Immature natural killer cell (primary cell): ENCODE measurements around the gene BTBD19. TPM values are rescaled to one million over a fixed set of nuclear protein-coding genes. Genes with fewer than 3 reads are reported as not detected.
A peak's percentile ranks its signal among the peaks of the same experiment; 100 is the strongest.
"Not testable (repeated sequence)": the region's sequence is repeated elsewhere in the genome, so short reads cannot be mapped to it uniquely, and the experiment has no call there.

Source experiments
- DNase-seq, 3 donors: peaks; one replicate each; pipeline ENCODE4 v3.0.0; 2022; ENCODE audit warnings: mixed read lengths in 1 of 3
- H3K27ac Mint-ChIP-seq, 6 donors: one replicate each; pipeline ENCODE4 v1.8.0; 2020; ENCODE audit warnings: mixed read lengths in 6 of 6, mild to moderate bottlenecking in 5 of 6, inconsistent platforms in 4 of 6, moderate library complexity in 3 of 6
- H3K27me3 Mint-ChIP-seq, 3 donors: one replicate each; pipeline ENCODE4 v1.8.0; 2020 to 2021; ENCODE audit warnings: low read depth in 3 of 3, mild to moderate bottlenecking in 3 of 3, mixed read lengths in 3 of 3, moderate library complexity in 3 of 3, inconsistent platforms in 1 of 3
- H3K36me3 Mint-ChIP-seq, 3 donors: one replicate each; pipeline ENCODE4 v1.8.0; 2020; ENCODE audit warnings: mixed read lengths in 3 of 3, inconsistent platforms in 2 of 3, mild to moderate bottlenecking in 2 of 3
- H3K4me1 Mint-ChIP-seq, 2 donors: one replicate each; pipeline ENCODE4 v1.8.0; 2020; ENCODE audit warnings: inconsistent platforms in 2 of 2, mild to moderate bottlenecking in 2 of 2, mixed read lengths in 2 of 2, moderate library complexity in 1 of 2
- H3K4me3 Mint-ChIP-seq, 5 donors: one replicate each; pipeline ENCODE4 v1.8.0; 2020; ENCODE audit warnings: mild to moderate bottlenecking in 5 of 5, mixed read lengths in 5 of 5, inconsistent platforms in 3 of 5, moderate library complexity in 3 of 5
- H3K9me3 Mint-ChIP-seq, 6 donors: one replicate each; pipeline ENCODE4 v1.8.0; 2020; ENCODE audit warnings: mild to moderate bottlenecking in 6 of 6, mixed read lengths in 6 of 6, inconsistent platforms in 4 of 6, moderate library complexity in 3 of 6
- polyA plus RNA-seq, 3 donors: library from polyadenylated mRNA; unstranded; fragments of 300-500 nt; fragmentation: Illumina TruSeq; gene quantifications; one replicate each; pipeline ENCODE4 v1.2.3, GENCODE V29; 2021

BTBD19 gene
- polyA plus RNA-seq, 3 donors from 2014 or later = 0.38 TPM; not detected in 2

DNA sequence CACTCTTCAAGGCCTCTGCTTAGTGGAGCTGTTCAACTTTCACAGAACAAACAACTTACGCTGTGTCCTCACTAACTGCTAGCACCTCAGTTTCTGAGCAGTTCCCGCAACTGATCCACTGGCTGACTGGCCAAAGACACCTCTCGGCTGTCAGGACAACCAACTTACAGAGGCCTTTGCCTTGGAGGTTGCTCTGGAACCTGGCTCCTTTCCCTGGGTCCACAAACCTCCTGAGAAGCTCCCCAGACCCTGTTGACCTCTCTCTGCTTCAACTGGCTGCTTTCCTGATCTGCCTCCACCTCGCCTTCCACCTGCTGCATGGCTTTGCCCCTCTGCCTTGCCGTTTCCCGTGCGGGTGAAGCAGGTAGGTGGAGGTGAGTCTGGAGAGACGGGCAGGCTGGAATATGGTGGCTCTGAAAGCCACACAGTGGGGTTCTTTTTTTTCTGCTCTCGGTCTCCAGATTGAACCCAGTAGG lies 13.0 kb downstream of the BTBD19 start:
- Mint-ChIP-seq H3K4me1 (peaks cover 37 to 48% of the 10 kb centered on the region in 2 donors), H3K4me3 (peak overlapping the region; percentile 88 to 98 (median 97)), H3K27ac (peak overlapping the region; percentile 69 to 100 (median 92)), H3K27me3 (peaks cover 7 to 15% (median 8%) of the 10 kb centered on the region in 3 donors), H3K36me3 (no peaks in the 10 kb centered on the region), H3K9me3 (peaks cover 0 to 1% (median 0%) of the 10 kb centered on the region in 6 donors)
- DNase-seq = no peak

- H3K27ac Mint-ChIP-seq = no peak overlapping the region
- no peak for DNase-seq
- no peak overlapping the region for H3K4me3 Mint-ChIP-seq
- peaks cover 7 to 15% (median 9%) of the 10 kb centered on the region in 3 donors for H3K27me3 Mint-ChIP-seq
- H3K36me3 Mint-ChIP-seq = no peaks in the 10 kb centered on the region
- H3K4me1 Mint-ChIP-seq = peaks cover 37 to 45% of the 10 kb centered on the region in 2 donors
- peaks cover 0 to 2% (median 0%) of the 10 kb centered on the region in 6 donors for H3K9me3 Mint-ChIP-seq
These were observed 13.9 kb downstream of the BTBD19 start for GRCh38 chr1:44822131-44822701.

DNA sequence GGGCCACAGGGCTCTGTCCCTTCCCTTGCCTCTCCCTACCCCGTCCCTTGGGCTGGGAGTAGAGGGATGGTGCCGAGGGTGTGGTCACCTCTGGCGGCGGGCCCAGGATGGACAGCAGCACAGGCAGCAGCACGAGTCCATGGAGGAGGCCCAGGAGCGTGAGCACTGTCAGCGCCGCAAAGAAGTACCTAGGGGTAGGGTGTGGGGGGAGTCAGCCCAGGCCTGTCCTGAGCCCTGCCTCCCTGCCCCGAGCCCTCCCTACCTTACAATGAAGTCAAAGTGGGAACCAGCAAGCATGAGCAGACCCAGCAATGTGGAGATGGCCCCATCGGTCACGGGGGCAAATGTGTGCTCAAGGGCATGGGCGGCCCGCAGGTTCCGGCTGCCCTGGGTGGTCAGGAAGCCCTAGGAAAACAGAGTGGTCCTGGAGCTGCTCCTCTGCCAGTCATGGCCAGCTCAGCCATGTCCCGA lies 14.7 kb downstream of the BTBD19 start:
- Mint-ChIP-seq H3K36me3 (no peaks in the 10 kb centered on the region), H3K27ac (no peak overlapping the region), H3K4me1 (peaks cover 33 to 37% of the 10 kb centered on the region in 2 donors), H3K9me3 (peaks cover 0 to 2% (median 0%) of the 10 kb centered on the region in 6 donors), H3K4me3 (no peak overlapping the region), H3K27me3 (peaks cover 7 to 10% (median 9%) of the 10 kb centered on the region in 3 donors)
- DNase-seq = no peak

- H3K27ac Mint-ChIP-seq, H3K4me3 Mint-ChIP-seq, H3K36me3 Mint-ChIP-seq, H3K9me3 Mint-ChIP-seq, DNase-seq, H3K27me3 Mint-ChIP-seq: not testable (repeated sequence)
- peaks cover 21 to 23% of the 10 kb centered on the region in 2 donors for H3K4me1 Mint-ChIP-seq
These were observed 16.1 kb downstream of the BTBD19 start for GRCh38 chr1:44824392-44824791.

DNA sequence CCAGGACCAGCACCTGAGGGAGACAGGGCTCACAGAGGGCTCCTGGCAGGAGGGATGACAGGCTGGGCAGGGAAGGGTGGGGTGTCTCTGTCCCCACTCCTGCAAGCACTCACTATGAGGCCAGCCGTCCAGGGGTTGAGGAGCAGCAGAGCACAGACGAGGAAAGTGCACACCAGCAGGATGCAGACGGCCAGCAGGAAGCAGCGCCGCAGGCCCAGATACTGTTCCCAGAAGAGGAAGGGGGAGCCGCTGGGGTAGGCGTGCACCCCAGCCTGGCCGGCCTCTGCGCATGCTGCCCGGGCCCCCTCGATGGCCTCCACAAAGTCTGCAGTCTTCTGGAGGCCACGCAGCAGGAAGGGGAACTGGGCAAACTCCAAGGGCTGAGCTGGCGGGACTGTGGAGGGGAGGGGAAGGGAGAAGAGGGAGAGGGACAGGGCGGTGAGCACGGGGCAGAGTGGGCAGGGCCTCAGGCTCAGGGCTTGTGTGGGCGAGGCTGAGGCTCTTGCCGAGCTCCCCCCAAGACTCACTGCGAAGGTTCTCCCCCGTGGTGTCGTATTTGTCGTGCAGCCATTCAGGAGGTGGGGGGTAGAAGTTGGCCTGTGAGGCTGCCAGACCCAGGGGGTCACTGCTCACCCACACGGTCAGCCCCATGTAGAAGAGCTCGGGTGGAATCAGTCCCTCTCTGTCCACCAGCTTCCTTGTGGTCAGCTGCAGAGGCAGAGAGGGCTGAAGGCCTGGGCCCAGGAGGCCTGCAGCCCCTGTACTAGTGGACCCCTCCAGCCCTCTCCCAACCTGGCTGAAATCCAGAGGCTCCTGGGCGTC lies 18.3 kb downstream of the BTBD19 start:
- Mint-ChIP-seq H3K9me3 (peaks cover 0 to 2% (median 0%) of the 10 kb centered on the region in 6 donors), H3K27me3 (peaks cover 0 to 3% (median 2%) of the 10 kb centered on the region in 3 donors), H3K4me1 (peaks cover 0 to 1% of the 10 kb centered on the region in 2 donors), H3K27ac (no peak overlapping the region), H3K4me3 (no peak overlapping the region), H3K36me3 (no peaks in the 10 kb centered on the region)
- no peak for DNase-seq

- DNase-seq = no peak
- Mint-ChIP-seq H3K4me1 (no peaks in the 10 kb centered on the region), H3K9me3 (peaks cover 0 to 2% (median 0%) of the 10 kb centered on the region in 6 donors), H3K4me3 (no peak overlapping the region), H3K27me3 (peaks cover 0 to 3% (median 2%) of the 10 kb centered on the region in 3 donors), H3K27ac (no peak overlapping the region), H3K36me3 (no peaks in the 10 kb centered on the region)
These were observed 19.1 kb downstream of the BTBD19 start for GRCh38 chr1:44827197-44828002.

DNA sequence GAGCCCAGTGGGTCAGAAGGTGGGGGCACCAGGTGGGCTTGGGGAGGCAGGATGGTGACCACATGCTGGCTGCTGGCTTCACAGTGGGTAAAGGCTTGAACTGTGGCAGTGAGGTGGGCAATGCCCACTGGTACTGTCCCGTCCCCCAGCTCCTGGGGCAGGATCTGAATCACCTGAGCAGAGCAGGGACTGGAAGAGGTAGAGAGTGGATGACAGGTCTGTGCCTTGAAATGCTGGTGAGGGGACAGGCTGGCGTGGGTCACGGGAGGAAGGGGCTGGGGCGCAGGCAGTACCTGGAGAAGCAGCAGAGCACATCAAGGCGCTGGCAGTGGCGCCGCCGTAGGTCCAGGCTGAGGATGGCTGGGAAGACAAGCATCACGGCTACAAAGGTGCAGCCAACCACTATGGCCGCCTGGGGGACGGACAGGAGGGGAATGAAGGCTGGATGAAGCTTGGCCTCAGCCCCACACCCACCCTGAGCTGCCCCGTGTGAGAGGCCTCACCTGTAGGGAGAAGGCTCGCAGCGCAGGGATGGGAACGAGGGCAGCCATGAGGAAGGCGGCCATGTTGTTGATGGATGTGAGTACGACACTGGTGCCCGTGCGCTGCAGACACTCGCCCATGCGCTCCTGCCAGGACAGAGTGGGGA lies 19.8 kb downstream of the BTBD19 start:
- Mint-ChIP-seq H3K36me3 (no peaks in the 10 kb centered on the region), H3K27ac (no peak overlapping the region), H3K27me3 (peaks cover 0 to 3% (median 2%) of the 10 kb centered on the region in 3 donors), H3K4me1 (no peaks in the 10 kb centered on the region), H3K4me3 (no peak overlapping the region), H3K9me3 (peaks cover 0 to 2% (median 0%) of the 10 kb centered on the region in 6 donors)
- DNase-seq = no peak

- no peaks in the 10 kb centered on the region for H3K4me1 Mint-ChIP-seq
- no peak overlapping the region for H3K4me3 Mint-ChIP-seq
- no peaks in the 10 kb centered on the region for H3K36me3 Mint-ChIP-seq
- H3K9me3 Mint-ChIP-seq = peaks cover 0 to 2% (median 0%) of the 10 kb centered on the region in 6 donors
- DNase-seq = no peak
- H3K27me3 Mint-ChIP-seq = peaks cover 2 to 3% (median 2%) of the 10 kb centered on the region in 3 donors
- H3K27ac Mint-ChIP-seq = no peak overlapping the region
These were observed 20.6 kb downstream of the BTBD19 start for GRCh38 chr1:44828841-44829440.

DNA sequence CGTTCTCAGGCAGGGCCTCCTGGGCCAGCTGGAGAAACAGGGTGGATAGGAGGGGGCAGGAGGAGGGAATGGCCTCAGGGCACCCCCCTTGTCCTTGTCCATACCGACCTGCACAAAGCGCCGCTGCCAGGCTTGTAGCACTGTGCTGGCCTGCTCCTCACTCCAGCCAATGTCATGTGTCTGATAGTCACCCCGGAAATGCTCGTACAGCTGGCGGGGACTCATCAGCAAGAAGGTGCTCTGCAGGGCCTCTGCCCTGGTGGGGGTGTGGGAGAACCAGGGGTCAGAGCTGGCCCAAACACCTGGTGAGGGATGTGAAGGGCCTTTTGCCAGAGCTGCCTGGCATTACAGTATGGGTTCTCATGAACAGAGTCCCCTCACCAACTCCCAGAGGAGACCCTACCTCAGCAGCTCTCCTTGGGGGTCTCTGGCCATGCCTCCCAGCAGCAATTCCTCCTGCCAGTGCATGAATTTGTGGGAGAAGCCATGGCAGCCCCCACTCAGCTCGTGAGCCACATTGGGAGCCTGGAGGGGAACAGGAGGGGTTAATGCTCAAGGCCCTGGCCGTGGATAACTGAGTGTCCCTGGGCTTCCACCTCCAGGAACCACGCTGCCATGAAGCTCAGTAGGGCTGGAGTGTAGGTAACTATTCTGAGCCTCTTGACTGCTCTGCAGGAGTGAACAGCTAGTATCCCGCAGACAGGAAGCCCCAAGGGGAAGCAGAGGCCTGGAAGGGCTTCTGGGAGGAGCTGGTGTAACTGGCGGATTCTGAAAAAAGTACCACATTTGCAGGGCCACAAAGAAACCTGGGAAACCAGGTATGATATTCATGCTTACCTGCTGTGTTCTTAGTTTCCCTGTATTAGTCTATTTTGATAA lies 21.4 kb downstream of the BTBD19 start:
- Mint-ChIP-seq H3K36me3 (no peaks in the 10 kb centered on the region), H3K27ac (no peak overlapping the region), H3K4me1 (no peaks in the 10 kb centered on the region), H3K27me3 (peaks cover 2 to 5% (median 2%) of the 10 kb centered on the region in 3 donors), H3K4me3 (no peak overlapping the region), H3K9me3 (peaks cover 0 to 2% (median 0%) of the 10 kb centered on the region in 6 donors)
- no peak for DNase-seq

- peaks cover 4 to 5% of the 10 kb centered on the region in 2 donors for H3K4me1 Mint-ChIP-seq
- peaks cover 2 to 4% (median 2%) of the 10 kb centered on the region in 3 donors for H3K27me3 Mint-ChIP-seq
- H3K36me3 Mint-ChIP-seq = no peaks in the 10 kb centered on the region
- no peak overlapping the region for H3K27ac Mint-ChIP-seq
- peaks cover 0 to 2% (median 0%) of the 10 kb centered on the region in 6 donors for H3K9me3 Mint-ChIP-seq
- no peak overlapping the region for H3K4me3 Mint-ChIP-seq
- no peak for DNase-seq
These were observed 22.6 kb downstream of the BTBD19 start for GRCh38 chr1:44830900-44831304.

GRCh38 chr1:44831516-44831915 lies 23.2 kb downstream of the BTBD19 start:
- H3K27me3 Mint-ChIP-seq = peaks cover 0 to 6% (median 2%) of the 10 kb centered on the region in 3 donors
- H3K9me3 Mint-ChIP-seq = no peaks in the 10 kb centered on the region
- H3K4me3 Mint-ChIP-seq = no peak overlapping the region
- no peak overlapping the region for H3K27ac Mint-ChIP-seq
- DNase-seq = no peak
- peaks cover 7 to 8% of the 10 kb centered on the region in 2 donors for H3K4me1 Mint-ChIP-seq
- H3K36me3 Mint-ChIP-seq = no peaks in the 10 kb centered on the region

DNA sequence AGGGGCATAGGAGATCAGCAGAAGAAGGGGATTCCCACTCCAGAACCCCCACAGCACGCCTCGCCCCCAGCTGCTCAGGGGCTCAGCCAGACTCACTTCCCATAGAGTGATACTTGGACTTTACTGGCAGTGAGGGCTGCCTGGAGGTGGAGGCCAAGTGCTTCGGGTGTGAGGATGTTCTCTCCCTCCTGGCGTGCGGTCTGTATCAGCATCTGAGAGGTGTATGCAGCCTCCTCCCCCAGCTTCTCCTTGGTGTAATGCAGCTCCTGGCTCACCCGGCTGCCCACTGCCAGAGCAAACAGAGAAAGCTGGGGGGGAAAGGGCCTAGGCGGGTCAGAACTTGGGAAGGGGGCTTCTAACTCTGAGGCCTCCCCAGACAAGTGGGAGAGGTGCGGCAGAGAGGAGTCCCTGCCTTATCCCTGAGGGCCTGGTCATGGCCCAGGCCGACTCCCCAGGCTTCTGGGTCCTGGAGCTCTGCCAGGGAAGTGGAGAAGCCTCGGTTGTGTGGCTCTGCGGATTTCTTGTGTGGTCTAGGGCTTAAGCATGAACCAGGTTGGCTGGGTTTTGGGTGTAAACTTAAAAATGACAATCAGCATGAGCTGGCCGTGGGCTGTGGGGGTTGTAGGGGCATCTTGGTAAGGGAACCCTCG lies 23.9 kb downstream of the BTBD19 start:
- peaks cover 7 to 8% of the 10 kb centered on the region in 2 donors for H3K4me1 Mint-ChIP-seq
- H3K27ac Mint-ChIP-seq = no peak overlapping the region
- no peak for DNase-seq
- H3K36me3 Mint-ChIP-seq = no peaks in the 10 kb centered on the region
- H3K9me3 Mint-ChIP-seq = no peaks in the 10 kb centered on the region
- peaks cover 0 to 6% (median 2%) of the 10 kb centered on the region in 3 donors for H3K27me3 Mint-ChIP-seq
- H3K4me3 Mint-ChIP-seq = no peak overlapping the region
